ENCODE results near the gene RAB11FIP4. TPM values are rescaled to one million over a fixed set of nuclear protein-coding genes. Genes with fewer than 3 reads are reported as not detected.

The RAB11FIP4 gene
- total and polyA plus RNA-seq, 9 of the 15 experiments (the other 6 are each of a cell fraction or from before 2014, with no cell fraction given): 0.62 to 16.6 (median 8.9) TPM

GRCh38 chr17:31479524-31479923 lies 88.0 kb downstream of the RAB11FIP4 start:
- BruUV-seq (replicated peaks): no TSS peak
- Histone ChIP-seq H3K36me3 (ENCODE audit: control insufficient read depth, insufficient read depth, low read length) (no peaks in the 10 kb centered on the region), H3K27ac (ENCODE audit: extremely low read depth, low read depth, low read length) (no peak overlapping the region), H4K20me1 (replicated peaks; ENCODE audit: control insufficient read depth, insufficient read depth, low read length) (no peaks in the 10 kb centered on the region), H3K79me2 (ENCODE audit: control insufficient read depth, insufficient read depth, low read length) (no peaks in the 10 kb centered on the region), H3K9me3 (replicated peaks; ENCODE audit: control insufficient read depth, insufficient read depth, low read depth, low read length) (no peaks in the 10 kb centered on the region), H3K4me2 (ENCODE audit: insufficient read depth, low read length) (no peak overlapping the region), H3K27me3 (ENCODE audit: control insufficient read depth in 2 of 2, insufficient read depth in 2 of 2, low read length in 2 of 2) (no peaks in the 10 kb centered on the region; a peak in 1 of 5 replicates), H2AFZ (ENCODE audit: low read depth, low read length) (no peak overlapping the region), H3K4me3 (no peak overlapping the region), H3K9ac (ENCODE audit: insufficient read depth in 1 of 2, low read depth in 2 of 2, low read length in 2 of 2) (no peak overlapping the region), H3K9me1 (ENCODE audit: control insufficient read depth, insufficient read depth, low read length) (no peaks in the 10 kb centered on the region), H3K4me1 (replicated peaks in 1 of 2; ENCODE audit: control insufficient read depth in 2 of 2, insufficient read depth in 2 of 2, low read length in 2 of 2) (peaks cover 2 to 10% of the 10 kb centered on the region in 2 experiments; a peak in 4 of 5 replicates)
- intact Hi-C loops (cut with micrococcal nuclease): no loop called here
- CTCF ChIA-PET (ENCODE audit: low intra/inter-chr PET ratio): no interaction called here
- DNase-seq (ENCODE audit: extremely low read depth in 1 of 4, low spot score in 3 of 4) (no peak), ATAC-seq (no peak), FAIRE-seq (no peak)
- POLR2A ChIA-PET: interaction anchor here (0.6 to 1.6 kb wide), 2 partner anchors 9 to 1345 kb away, joined by 3 to 9 read pairs; no protein-coding TSS in a partner anchor
- WGBS (ENCODE audit: insufficient coverage, low coverage, missing lambda C conversion rate): 52% methylated on average over 2 of the region's 2 CpGs
- in situ Hi-C loops (cut with MboI): no loop called here
- TF ChIP-seq KLF1 (tag; IDR thresholded peaks at IDR 0.05) (no peak), RAD21 (CRISPR knock-in tag; conservative IDR thresholded peaks at IDR 0.05 in 1 of 2, IDR thresholded peaks at IDR 0.05 in 1 of 2) (no peak), NCOR1 (IDR thresholded peaks at IDR 0.05) (no peak), TEAD1 (CRISPR knock-in tag; IDR thresholded peaks at IDR 0.05) (no peak), CHCHD3 (CRISPR knock-in tag; IDR thresholded peaks at IDR 0.05) (no peak), CEBPZ (IDR thresholded peaks at IDR 0.05; ENCODE audit: borderline replicate concordance, low read depth, low read length) (no peak), E2F3 (CRISPR knock-in tag; IDR thresholded peaks at IDR 0.05) (no peak), HMG20B (CRISPR knock-in tag; IDR thresholded peaks at IDR 0.05) (no peak), ZNF354B (CRISPR knock-in tag; IDR thresholded peaks at IDR 0.05) (no peak), KDM5B (IDR thresholded peaks at IDR 0.05; ENCODE audit: insufficient replicate concordance, low read depth, low read length) (no peak), ILK (tag; IDR thresholded peaks at IDR 0.05; ENCODE audit: borderline replicate concordance, low read depth) (no peak), DMBX1 (CRISPR knock-in tag; IDR thresholded peaks at IDR 0.05; ENCODE audit: borderline replicate concordance) (no peak), NR3C1 (CRISPR knock-in tag; IDR thresholded peaks at IDR 0.05) (no peak), GATA2 (CRISPR knock-in tag; IDR thresholded peaks at IDR 0.05) (no peak)
- TF ChIP-seq, protein P1, sequence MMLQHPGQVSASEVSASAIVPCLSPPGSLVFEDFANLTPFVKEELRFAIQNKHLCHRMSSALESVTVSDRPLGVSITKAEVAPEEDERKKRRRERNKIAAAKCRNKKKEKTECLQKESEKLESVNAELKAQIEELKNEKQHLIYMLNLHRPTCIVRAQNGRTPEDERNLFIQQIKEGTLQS (IDR thresholded peaks at IDR 0.05): no peak
- TF ChIP-seq, protein P1 (CRISPR knock-in tag; conservative IDR thresholded peaks at IDR 0.05): no peak

Measured in K562 (cell line).